NCI-H2029 (cell line): Measurements from ENCODE around the gene DSP.
A peak's percentile ranks its signal among the peaks of the same experiment; 100 is the strongest.

Experiments used
- DNase-seq: peaks from one replicate; lab custom pipeline; 2025; lab: John Stamatoyannopoulos, UW

The DSP gene

GRCh38 chr6:7541175-7542064 is at the start of gene DSP:
Gene DSP (plus strand): TSS chr6:7541671. CDS start chr6:7541916, 245 bp downstream.
- peak; percentile 89 for DNase-seq

DNA sequence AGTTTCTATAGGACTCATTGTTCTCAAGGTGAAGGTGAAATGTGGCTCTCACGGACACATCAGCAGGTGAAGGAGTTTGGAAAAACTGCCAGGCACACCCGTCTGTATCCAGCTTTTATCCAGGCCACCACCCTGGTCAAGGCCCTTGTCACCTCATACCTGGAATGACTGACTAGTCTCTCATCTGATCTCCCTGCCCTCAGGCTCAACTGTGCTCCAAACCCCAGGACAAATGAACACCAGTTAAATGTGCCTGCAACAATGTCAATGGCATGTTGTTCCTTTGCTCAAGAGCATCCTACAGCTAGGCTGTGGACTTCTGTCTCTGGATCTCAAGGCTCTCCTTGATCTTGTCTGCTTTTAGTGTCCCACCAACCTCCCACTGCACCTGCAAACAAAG is 47.6 kb upstream of the DSP start:
- DNase-seq, result no peak

DNA sequence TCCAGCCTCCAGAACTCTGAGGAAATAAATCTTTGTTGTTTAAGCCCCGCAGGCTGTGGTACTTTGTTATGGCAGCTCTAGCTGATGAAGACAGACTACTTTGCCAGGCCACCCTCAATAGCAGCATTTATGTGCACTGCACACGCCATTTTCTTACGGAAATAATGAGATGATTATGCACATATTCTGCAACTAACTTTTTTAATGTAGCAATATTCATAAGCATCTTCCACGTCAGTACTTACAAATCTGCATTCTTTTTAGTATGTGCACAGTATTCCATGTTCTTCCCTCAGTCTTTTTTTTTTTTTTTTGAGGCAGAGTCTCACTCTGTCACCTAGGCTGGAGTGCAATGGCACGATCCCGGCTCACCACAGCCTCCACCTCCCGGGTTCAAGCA is 46.8 kb upstream of the DSP start:
- no peak for DNase-seq

GRCh38 chr6:7496266-7496875 is 45.1 kb upstream of the DSP start:
- no peak for DNase-seq

- DNase-seq, result no peak
These were observed 40.7 kb upstream of the DSP start for GRCh38 chr6:7500752-7501282.

- DNase-seq, result no peak
These were observed 38.7 kb upstream of the DSP start for GRCh38 chr6:7502743-7503142.

GRCh38 chr6:7504041-7504440 is 37.4 kb upstream of the DSP start:
- no peak for DNase-seq

GRCh38 chr6:7505189-7505699 is 36.2 kb upstream of the DSP start:
- peak; percentile 93 for DNase-seq

DNA sequence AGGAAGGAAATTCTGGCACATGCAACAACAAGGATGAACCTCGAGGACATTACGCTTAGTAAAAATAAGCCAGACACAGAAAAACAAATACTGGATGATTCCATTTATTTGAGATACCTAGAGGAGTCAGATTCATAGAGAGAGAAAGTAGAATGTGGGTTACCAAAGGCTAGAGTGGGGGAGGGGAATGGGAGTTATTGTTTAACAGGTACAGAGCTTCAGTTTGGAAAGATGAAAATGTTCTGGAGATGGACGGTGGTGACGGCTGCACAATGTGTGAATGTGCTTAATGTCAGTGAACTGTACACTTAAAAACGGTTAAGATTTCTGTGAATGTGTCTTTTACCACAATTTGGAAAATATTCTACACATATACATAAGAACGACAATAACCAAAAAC is 33.9 kb upstream of the DSP start:
- DNase-seq, result no peak

GRCh38 chr6:7512320-7512719 is 29.2 kb upstream of the DSP start:
- DNase-seq, result no peak

GRCh38 chr6:7513529-7513928 is 27.9 kb upstream of the DSP start:
- no peak for DNase-seq

- no peak for DNase-seq
These were observed 26.1 kb upstream of the DSP start for GRCh38 chr6:7515363-7515762.

GRCh38 chr6:7518877-7519276 is 22.6 kb upstream of the DSP start:
- DNase-seq, result no peak

GRCh38 chr6:7522873-7523272 is 18.6 kb upstream of the DSP start:
- DNase-seq, result no peak

GRCh38 chr6:7523922-7524321 is 17.5 kb upstream of the DSP start:
- no peak for DNase-seq

DNA sequence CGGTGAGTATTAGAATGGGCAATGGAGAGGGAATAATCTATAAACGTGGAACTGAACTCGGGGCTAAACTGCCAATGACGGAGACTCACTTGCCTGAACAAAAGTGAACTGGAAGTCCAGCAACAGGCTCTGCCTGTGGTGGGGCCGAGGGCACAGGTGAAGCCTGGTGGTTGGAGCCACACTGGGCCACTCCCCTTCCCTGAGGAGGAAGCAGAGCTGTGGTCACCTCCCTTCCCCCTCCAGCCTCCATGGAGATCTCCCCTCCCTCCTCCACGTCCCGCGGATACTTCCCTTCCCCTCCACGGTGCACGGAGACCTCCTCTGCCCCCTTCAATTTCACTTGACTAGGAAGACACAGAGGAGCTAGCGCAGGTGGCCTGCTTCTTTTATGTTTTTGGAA is 14.7 kb upstream of the DSP start:
- no peak for DNase-seq

DNA sequence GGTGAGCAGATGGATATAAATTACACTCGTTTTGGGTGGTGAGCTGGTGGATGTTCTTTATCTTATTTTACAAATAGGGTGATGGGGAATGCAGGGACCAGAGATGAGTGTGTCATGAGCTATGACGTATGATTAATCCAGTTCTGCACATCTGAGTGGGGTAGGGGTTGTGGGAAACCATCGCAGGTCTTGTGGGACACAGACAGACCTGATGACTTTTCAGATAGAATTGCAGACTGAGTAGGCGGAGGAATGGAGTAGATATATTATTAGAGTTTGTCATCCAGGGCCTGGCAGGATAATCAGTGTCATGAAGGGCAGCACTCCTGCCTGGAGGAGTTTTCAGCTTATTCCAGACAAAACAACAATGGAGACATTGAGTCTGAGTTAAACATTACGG is 12.9 kb upstream of the DSP start:
- no peak for DNase-seq

DNA sequence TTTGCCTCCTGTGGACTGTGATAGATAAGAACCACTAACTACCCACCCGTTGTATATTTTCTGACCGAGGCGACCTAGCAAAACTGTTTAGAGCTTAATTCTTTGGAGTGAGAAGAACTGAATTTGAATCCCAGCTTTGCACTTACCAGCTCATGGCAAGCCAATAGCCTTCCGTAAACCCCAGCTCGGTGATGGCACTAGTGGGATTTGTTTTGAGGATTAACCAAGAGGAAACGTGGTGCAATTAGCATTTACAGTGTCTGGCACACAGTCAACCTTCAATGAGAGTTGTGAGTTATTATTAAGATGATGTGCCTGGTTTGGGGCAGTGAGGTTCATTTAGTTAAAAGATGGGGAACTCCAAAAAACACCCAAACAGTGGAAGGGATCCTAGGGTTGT is 12.3 kb upstream of the DSP start:
- DNase-seq, result no peak

- DNase-seq, result peak; percentile 59
These were observed 9.2 kb upstream of the DSP start for GRCh38 chr6:7532232-7532631.

DNA sequence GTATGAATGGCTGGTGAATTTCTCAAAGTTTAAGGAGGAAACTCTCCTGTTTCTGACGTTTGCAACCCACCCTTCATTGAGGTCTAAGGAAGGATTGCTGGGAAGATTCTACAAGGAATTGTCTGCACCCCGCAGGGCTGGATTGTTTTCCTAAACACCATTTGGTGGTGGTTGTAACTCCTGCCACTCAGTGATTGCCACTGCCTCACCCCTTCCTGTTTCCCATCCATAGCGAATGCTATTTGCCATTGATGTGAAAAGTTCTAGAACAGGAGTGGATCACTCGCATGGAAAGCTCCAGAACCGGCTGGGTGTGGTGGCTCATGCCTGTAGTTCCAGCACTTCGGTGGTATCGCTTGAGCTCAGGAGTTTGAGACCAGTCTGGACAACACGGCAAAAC is 8.7 kb upstream of the DSP start:
- no peak for DNase-seq

DNA sequence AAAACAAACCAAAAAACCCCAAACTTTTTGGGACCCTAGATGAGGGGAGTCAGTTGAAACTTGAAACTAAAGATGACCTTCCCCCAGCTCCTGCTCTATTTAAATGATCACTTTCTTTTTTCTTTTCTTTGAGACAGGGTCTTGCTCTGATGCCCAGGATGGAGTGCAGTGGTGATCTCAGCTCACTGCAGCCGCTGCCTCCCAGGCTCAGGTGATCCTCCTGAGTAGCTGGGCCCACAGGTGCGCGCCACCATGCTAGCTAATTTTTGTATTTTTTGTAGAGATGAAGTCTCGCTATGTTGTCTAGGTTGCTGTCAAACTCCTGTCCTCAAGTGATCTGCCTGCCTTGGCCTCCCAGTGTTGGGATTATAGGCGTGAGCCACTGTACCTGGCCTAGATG is 7.3 kb upstream of the DSP start:
- no peak for DNase-seq

- DNase-seq, result no peak
These were observed 6.0 kb upstream of the DSP start for GRCh38 chr6:7535498-7535897.

DNA sequence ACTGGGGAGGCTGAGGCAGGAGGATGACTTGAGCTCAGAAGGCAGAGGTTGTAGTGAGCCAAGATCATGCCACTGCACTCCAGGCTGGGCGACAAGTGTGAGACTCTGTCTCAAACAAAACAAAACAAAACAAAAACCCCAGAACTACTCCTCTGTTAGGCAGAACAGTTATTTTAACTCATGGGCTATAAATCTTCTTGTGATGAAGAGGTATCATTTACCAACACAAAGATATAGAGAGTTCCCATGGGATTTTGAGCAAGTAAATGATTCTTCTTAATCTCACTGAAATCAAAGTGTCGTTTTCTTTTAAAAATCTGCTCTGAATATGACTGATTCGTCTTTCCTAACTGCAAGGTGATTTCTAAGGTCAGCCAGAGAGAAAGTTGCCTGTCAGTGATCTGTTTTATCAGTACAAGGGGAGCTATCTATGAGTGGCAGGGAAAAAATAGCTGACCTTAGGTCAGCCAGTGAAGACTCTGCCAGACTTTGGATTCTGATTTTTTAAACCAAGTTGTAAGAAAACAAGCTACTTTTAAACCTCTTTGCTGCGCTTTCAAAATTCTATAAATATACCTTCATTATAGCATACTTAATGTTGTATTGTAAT is 3.8 kb upstream of the DSP start:
- no peak for DNase-seq
